GM04503 (cell line): ENCODE results near the gene ALG9.

Source experiments
- DNase-seq: peaks from one replicate; pipeline ENCODE4 v3.0.0-alpha.2; 2012; ENCODE audit warnings: low read depth

Gene ALG9

DNA sequence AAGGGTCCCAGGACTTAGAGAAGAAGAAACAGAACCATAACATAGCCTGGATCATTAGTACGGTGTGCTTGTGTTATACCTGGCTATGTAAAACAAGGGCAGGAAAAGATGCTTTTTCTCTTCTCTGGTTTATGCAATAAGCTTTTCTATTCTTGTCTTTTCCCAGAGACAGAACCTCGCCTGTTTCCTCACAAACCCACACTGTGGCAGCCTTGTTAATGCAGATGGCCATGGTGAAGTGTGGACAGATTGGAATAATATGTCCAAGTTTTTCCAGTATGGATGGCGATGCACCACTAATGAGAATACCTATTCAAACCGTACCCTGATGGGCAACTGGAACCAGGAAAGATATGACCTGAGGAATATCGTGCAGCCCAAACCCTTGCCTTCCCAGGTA lies 10.8 kb upstream of the ALG9 start:
- no peak for DNase-seq

DNA sequence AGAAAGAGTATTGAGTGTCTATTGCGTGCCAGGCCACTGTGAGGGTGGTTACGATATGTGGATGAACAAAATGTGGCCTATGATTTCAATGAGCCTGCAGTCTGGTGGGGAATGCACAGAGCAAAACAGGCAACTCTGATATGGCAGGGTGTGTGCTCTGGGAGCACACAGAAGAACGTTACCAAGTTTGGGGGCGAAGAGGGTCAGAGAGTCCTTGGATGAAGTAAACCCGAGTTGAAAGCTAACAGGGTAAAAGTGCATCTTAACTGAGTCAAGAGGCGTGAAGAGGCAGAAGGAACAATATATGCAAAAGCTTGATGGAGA lies 8.2 kb upstream of the ALG9 start:
- no peak for DNase-seq

DNA sequence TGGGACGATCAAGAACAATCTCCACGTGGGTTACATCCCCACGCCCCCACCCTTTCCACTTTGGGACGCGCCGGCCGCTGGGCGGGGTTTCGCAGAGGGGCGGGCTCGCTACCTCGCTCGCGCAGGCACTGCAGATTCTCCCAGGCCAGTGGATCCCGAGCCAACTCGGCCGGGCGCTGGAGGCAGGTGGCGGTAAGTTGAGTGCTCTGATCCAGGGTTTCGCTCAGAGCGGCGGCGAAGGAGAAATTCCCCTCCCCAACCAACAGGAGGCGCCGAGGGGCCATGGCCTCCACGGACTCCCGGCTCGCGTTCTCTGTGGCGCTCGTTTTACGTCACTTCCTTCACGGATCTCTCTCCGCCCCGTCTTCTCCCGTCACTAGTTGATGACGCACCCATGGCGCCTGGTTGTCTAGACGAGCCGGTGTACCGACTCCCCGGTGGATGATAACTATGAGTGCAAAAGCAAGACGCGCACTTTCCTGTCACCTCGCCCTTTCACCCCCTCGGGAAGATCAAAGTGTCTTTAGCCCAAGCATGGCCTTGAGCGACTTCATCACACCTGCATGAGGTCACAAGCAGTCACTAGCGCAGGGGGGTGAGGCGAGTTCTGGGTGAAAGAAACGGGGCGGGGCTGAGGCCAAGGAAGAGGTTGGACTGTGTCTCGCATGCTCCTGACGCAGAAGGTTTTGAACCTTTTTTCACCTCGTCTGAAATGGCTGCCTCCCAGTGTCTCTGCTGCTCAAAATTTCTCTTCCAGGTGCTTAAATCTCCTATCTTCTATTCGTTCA lies 7.7 kb upstream of the ALG9 start, which contains the start of the genes CFAP68 and FDXACB1:
Gene CFAP68 (plus strand): TSS at position 693 of the 788 bp plus-strand sequence. CDS start 20 bp downstream, at position 713.
Gene FDXACB1 (minus strand): TSS at position 317 of the 788 bp plus-strand sequence. CDS start 33 bp downstream, at position 284.
- peak; percentile 84 for DNase-seq

DNA sequence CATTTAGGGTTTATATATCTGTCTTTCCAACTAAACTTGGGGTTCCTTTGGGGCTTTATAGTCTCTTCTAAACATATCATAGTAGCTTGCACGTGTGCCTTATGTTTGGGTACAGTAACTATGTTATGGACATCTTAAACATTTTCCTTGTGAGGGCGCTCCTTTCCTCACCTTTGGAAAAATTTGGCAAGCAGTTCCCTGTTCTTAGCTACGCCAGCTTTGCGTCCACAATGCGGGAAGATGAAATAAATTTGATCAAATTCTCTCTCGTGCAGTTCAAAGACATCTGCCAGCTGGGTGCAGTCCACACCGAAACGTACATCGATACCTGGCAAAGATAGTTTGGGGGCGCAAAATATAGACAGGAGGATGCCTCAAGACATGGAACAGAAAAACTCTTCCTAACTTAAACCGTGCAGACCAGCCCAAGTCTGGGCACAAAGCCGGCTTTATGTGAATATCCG lies 7.0 kb upstream of the ALG9 start:
- no peak for DNase-seq

DNA sequence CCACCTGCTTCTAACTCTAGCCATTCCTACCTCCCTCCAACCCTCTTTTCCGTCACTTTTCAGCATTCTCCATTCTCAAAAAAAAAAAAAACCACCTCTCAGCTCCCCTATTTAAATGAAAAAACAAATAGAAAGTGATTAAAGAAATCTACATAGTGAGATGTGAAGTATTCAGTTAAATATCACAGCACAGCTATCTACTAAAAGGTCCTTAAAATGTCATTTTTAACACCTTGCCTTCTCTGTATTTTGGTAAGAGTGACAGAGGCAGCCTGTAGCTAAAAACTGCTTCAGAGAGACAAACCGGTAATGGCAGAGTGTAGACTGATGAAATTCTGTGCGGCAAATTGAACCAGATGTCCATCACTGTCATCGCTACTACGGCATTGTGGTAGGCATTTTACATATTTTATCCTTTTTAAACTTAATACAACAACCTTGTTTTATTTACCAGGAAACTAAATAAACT lies 346 bp upstream of the ALG9 start:
- no peak for DNase-seq

DNA sequence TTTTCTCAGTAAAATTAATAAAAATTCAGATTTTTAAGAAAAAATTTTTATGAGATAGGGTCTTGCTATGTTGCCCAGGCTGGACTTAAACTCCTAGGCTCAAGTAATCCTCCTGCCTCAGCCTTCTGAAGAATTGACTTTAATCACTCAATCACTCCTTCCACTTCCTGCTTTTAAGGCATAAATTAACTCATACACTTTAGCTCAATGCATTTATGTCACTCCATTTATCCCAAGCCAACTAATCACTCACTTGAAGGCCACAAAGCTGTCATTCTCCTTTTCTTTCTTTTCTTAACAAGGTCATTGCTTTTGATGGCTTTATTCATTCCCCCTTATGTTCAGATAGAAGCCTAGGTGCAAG lies 877 bp downstream of the ALG9 start:
- DNase-seq = no peak

DNA sequence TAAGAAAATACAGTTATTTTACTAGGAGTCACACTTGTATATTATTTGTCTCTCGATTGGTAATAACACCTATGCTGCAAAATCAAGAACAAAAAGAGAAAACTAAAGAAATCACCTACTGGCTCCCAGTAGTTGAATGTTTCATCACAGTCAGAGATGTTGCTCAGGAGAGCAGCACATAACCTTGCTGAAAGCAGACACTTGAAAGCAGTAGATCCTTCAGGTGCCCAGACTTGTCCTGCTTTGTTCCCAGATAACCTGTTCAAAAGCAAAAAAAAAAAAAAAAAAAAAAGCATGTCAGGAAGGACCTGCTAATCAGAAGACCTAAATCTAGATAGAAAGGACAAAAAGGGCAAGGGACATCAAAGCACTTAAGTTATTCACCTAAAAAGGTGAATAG lies 1.3 kb downstream of the ALG9 start:
- DNase-seq = no peak

DNA sequence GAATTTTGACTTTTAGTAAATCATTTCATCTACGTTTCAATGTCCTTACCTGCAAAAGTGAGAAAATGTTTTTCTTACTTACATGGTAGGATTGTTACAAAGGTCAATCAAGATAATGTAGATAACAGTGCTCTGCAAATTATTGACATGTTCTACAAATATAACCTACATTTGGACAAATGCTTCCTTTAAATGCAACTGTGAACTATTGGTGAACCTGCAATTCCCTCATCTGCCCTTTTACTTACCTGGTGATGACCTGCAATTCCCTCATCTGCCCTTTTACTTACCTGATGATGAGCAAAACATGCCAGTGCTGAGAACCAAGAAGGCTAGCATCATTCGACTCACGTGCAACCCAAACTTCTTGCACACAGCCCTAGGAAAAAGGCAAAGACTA lies 11.1 kb downstream of the ALG9 start:
- no peak for DNase-seq

DNA sequence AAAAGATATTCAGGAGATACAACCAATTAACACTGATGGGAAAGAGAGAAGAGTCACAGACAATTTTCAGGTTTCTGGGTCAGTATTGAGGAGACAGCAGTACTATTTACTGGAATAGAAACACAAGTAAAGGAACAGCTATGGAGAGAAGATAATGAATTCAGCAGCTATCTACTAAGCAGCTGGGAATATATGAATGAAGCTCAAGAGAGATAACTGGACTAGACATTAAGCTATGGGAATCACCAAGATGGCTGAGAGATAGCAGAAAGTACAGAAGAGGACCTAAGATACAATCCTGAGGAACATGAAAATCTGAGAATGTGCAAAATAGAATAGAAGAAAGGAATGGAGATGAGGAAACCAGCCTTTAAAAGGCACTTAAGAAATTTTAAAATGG lies 15.9 kb downstream of the ALG9 start:
- DNase-seq = no peak

DNA sequence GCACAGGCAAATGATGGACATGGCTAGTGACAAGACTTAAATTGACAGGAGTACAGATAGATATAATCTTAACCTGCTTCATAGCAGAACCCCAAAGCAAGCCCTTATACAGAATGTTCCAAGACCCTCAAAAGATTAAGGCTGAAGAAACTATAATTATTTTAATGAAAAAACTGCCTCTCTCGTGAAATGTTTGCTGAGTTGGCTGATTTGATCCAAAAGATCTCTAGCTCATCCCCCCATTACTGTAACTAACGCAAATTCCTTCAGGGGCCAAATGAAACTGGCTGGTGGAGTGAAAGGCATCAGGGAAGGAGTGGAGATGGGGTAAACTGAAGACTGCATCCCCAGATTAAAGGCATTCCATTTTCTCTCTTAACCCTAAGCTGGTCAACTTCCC lies 19.3 kb downstream of the ALG9 start:
- DNase-seq = no peak

DNA sequence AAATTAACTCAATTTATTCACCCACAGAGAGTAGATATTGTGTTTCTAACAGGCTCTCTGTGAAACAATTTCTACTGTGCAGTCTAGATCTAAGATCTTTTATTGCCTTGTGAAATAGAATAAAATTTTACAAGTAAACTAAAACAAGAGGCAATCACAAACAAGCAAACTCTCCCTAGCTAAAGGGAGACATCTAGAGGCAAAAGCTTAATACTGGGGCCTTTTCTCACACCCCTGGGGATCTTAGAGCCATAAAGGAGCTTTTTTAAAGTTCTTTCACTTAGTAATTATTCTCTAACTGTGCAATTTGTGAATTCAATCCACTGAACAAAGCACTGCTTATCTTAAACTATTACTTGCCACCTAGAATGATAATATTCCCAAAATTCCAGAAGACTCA lies 19.7 kb downstream of the ALG9 start:
- no peak for DNase-seq

DNA sequence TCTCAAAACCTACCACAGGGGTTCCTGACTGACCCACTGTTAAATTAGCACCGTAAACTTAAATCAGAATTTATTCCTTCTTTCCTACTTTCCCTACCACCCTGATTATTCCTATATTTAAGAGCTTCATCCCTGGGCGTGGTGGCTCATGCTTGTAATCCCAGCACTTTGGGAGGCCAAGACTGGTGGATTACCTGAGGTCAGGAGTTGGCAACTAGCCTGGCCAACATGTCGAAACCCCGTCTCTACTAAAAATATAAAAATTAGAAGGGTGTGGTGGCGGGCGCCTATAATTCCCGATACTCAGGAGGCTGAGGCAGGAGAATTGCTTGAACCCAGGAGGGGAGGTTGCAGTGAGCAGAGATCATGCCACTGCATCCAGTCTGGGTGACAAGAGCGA lies 20.3 kb downstream of the ALG9 start:
- DNase-seq = no peak

DNA sequence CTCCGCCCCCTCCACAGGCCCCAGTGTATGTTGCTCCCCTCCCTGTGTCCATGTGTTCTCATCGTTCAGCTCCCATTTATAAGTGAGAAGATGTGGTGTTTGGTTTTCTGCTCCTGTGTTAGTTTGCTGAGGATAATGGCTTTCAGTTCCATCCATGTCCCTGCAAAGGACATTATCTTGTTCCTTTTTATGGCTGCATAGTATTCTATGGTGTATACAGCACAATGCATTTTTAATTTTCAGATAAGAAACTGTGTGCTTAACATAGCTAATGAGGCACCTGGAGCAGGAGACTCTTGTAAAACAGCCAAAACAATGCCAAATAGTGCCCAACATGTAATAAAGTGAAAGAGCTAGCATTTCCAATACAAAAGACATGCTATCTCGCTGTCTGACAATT lies 21.8 kb downstream of the ALG9 start:
- DNase-seq = no peak

DNA sequence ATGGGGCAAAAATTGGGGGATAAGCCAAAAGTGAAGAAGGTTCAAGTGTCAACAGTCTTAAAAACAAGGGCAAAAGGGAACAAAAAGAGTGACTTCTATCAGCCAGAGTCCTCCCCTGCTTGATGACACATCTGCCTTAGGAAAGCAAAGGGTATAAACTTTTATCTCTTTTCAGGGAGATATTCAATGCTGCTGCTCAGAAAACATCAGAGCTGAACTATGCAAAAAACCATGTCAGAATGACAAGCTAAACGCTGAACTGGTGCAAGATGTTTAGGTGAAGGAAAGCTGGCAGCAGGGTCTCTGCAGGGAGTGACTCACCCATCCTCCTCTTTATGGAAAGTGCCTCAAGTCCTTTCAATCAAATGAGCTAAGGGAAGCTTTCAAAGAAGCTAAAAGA lies 24.7 kb downstream of the ALG9 start:
- peak; percentile 47 for DNase-seq

DNA sequence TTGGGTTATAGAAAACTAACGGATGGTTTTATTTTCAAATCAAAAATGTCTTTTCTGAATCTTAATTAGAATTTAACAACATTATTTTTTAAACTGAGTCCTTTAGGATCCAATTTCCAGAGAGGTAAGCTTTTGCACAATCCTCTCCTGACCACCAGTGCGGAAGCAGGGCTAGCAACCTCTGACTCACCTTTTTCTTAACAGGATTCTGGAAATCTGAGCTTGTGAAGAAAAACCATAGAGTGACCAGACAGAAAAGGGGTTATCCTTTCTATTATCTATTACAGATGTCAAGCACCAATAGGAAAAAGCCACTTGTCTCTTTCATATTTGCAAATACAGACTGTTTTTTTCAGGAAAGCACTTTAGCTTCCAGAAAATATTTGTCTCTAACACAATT lies 25.3 kb downstream of the ALG9 start:
- DNase-seq = no peak

DNA sequence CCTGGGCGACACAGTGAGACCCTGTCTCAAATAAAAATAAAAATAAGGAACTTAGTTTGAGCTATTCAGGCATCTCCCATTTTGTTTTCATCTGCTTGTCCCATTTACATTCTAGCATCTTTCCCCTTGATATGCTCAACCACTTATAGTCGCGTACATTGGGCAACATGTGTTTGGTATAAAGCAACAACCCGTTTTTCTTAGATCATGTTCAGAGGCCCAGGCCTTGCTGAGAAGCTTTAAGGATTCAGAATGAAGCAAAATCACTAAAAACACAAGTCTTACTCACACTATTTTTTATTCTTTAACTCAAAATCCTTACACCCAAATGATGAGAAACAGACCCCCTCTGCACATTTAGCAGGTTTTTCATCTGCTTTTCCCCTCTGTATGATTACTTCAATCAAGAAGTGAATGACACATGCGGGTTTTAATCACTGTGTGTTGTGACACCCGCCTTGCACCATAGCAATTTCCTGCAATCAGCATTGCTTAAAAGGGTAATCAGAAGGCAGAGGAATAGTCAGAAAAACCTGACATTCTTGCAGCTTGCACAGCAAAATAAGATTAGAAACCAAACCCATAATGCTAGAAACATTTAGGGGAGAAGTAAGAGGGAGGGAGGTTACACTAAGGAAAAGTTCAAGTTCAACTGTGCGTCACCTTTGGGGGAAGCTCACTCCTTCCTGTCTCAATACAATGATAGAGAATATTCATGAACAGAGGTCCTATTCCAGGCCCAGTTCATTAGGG lies 25.9 kb downstream of the ALG9 start:
- no peak for DNase-seq

DNA sequence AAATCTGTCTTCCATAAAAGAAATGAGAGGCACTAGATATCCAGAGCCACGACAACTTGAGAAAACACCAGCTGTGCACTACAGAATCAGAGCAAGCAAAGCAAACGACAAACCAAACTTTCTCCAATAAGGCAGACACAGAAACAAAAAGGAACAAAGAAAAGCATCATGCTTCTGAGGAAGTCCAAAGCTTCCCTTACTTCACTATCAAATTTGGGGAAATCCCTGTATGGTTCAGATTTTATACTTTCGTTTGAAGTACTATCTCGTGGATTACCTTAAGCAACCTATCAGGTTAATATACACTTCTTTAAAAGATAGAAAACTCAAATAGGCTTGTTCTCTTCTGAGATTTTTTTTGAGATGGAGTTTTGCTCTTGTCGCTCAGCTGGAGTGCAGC lies 27.7 kb downstream of the ALG9 start:
- DNase-seq = no peak

DNA sequence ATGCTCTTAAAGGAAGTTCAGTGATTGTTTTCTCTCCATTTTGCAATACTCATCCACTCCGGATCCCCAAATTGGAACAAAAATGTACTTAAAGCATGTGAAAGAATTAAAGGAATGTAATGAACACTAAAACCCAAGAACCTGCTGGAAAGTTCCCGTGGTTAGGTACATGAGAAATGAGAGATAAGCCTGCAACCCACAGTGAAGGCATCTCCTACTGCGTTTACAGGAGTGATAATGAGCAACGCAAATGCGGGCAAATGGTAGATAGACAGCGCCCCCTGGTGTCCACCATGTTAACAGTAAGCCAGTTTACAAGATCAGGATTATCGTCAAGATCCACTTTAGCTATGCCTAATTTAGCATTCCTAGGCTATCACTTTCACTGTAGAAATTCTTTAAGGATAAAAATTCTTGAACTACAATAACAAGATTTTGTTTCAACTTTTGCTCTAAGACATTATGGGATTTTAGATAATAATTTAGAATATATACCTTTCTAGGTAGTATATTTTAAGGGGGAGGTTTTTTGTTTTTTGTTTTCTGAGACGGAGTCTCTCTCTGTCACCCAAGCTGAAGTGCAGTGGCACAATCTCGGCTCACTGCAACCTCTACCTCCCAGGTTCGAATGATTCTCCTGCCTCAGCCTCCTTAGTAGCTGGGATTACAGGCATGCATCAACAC lies 29.9 kb downstream of the ALG9 start:
- peak; percentile 74 for DNase-seq

DNA sequence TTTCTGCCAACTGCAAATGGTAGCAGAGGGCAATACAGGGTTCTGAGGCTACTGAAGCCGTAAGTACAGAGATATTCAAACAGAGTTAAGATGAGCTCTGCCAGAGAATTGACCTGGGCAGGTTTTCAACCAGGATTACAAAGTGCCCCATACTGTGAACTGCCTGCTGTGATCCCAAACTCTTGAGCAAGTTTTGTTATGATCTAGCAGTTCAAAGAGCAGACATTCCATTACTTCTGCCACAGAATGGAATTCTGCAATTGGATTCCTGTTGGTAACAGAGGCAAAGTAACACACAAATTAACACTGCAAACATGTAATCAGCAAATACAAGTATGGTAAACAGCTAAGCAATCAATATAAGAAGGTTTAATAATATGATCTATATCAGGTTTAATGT lies 31.2 kb downstream of the ALG9 start:
- no peak for DNase-seq

DNA sequence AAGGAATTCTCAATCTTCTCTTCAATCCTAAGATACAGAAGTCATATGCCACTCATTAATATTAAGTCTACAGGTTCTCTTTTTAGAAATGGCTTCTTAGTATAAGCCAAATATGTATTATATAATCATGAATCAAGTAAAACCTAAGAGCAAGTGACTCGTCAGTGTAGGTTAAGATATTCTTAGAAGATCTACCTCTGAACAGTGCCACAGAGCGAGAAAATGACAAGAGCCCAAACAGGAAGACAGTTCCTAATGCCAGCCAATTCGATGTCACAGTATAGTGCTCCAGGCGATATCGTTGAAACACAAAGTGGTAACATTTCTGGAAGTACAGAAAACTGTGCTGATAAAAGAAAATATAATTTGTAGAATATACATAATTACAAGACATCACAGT lies 33.3 kb downstream of the ALG9 start:
- DNase-seq = no peak

DNA sequence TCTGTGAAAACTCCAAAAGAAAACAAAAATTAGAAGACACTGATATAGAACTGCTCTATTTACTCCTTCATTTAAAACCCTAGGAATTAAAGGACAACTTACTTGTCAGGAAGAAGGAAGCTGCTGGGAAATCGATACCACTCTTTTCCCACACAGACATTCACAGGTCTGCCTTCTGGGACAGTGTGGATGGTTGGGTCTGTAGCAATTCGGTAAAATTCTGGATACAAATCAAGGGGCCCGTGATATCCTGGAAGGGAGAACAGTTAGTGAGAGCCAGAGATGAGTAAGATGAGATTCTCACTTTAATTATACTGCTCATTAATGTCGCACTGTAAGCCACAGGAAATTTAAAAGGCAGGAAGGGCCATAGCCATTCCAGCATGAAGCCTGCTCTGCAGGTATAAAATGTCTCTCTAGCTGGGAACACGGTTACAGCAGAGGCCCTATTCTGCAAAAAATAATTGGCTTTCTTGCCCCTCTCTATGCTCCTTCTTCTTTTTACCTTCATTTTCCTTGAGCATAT lies 34.0 kb downstream of the ALG9 start:
- no peak for DNase-seq

DNA sequence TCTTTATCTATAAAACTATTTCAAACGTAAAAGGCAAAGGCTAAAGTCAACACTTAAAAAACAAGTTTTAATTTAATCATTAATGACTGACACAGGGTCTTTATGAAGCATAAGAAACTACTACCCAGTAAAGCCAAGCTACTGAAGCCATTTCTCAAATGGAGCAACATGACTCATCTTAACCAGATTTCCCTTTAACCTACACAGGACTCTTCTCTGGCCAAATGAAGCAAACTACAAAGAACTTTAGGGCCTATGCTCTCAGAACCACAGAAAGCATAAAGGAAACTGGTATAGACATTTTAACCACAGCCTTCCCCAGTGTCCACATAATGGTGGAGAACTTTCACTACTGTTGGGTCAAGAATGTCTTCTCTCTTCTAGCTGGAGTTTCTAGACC lies 34.7 kb downstream of the ALG9 start:
- no peak for DNase-seq

DNA sequence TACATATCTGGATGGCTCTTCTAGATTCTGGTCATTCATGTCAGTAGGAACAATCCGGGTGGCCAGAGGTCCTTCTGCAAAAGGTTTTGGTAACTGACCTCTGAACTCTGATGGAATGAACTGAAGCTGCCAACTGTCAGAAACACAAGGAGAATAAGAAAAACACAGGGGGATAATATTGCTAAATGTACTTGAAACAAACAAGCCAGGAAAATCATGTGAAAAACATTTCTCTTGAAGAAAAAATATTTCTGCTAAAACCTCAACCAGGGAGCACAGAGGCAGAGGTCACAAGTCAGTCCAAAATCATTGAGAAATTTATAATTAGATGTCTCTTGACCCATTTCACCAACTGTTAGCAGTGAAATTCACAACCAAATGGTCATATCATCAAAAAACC lies 35.2 kb downstream of the ALG9 start:
- no peak for DNase-seq
